ENCODE measurements around the gene SH3BP5L.

The SH3BP5L gene

GRCh38 chr1:248848602-248849001, 22.9 kb upstream of the SH3BP5L start:
- no peak for TF ChIP-seq CTCF (IDR thresholded peaks at IDR 0.05; ENCODE audit: control extremely low read depth, extremely low read depth, low read depth, missing control alignments)
- ChIA-PET POLR2A (no interaction called here), CTCF (interaction anchor here (2.0 kb wide), 1 partner anchor 10 kb away, joined by 11 read pairs; the partner anchor contains the start of gene ZNF692)
- DNase-seq (ENCODE audit: extremely low spot score), result no peak

GRCh38 chr1:248847956-248848561, 22.3 kb upstream of the SH3BP5L start:
- no peak for DNase-seq (ENCODE audit: extremely low spot score)
- no peak for TF ChIP-seq CTCF (IDR thresholded peaks at IDR 0.05; ENCODE audit: control extremely low read depth, extremely low read depth, low read depth, missing control alignments)
- ChIA-PET POLR2A (no interaction called here), CTCF (interaction anchor here (0.8 kb wide), 1 partner anchor 9 kb away, joined by 3 read pairs; no protein-coding TSS in a partner anchor)

- DNase-seq (ENCODE audit: extremely low spot score), result no peak
- TF ChIP-seq CTCF (IDR thresholded peaks at IDR 0.05; ENCODE audit: control extremely low read depth, extremely low read depth, low read depth, missing control alignments), result no peak
- ChIA-PET CTCF (interaction anchor here (0.8 kb wide), 1 partner anchor 8 kb away, joined by 3 read pairs; no protein-coding TSS in a partner anchor), POLR2A (no interaction called here)
Measured at GRCh38 chr1:248847181-248847955, 21.7 kb upstream of the SH3BP5L start.

- TF ChIP-seq CTCF (IDR thresholded peaks at IDR 0.05; ENCODE audit: control extremely low read depth, extremely low read depth, low read depth, missing control alignments), result no peak
- no peak for DNase-seq (ENCODE audit: extremely low spot score)
- ChIA-PET POLR2A (no interaction called here), CTCF (interaction anchor here (2.6 kb wide), 1 partner anchor 14 kb away, joined by 8 read pairs; the partner anchor contains the start of gene ZNF692)
Measured at GRCh38 chr1:248844526-248844925, 18.8 kb upstream of the SH3BP5L start.

GRCh38 chr1:248843687-248844086, 18.0 kb upstream of the SH3BP5L start:
- DNase-seq (ENCODE audit: extremely low spot score), result no peak
- no peak for TF ChIP-seq CTCF (IDR thresholded peaks at IDR 0.05; ENCODE audit: control extremely low read depth, extremely low read depth, low read depth, missing control alignments)
- POLR2A ChIA-PET, result no interaction called here
- CTCF ChIA-PET, result interaction anchor here (1.2 to 2.6 kb wide), 3 partner anchors 12 to 18 kb away, joined by 3 to 8 read pairs (median 3); partner anchors contain the start of genes SH3BP5L and ZNF692

- DNase-seq (ENCODE audit: extremely low spot score), result no peak
- CTCF ChIA-PET, result interaction anchor here (1.2 to 2.6 kb wide), 7 partner anchors 11 to 30 kb away, joined by 3 to 36 read pairs (median 4); partner anchors contain the start of genes SH3BP5L and ZNF692
- TF ChIP-seq CTCF (IDR thresholded peaks at IDR 0.05; ENCODE audit: control extremely low read depth, extremely low read depth, low read depth, missing control alignments), result no peak
- POLR2A ChIA-PET, result interaction anchor here (0.6 to 1.1 kb wide), 2 partner anchors 16 to 23 kb away, joined by 4 to 5 read pairs; partner anchors contain the start of gene ZNF692
Measured at GRCh38 chr1:248842781-248843331, 17.1 kb upstream of the SH3BP5L start.

Data from GM10248 (cell line).